Psoas muscle (tissue), 8 donors: Measurements from ENCODE around the gene SUOX. TPM values are rescaled to one million over a fixed set of nuclear protein-coding genes. Genes with fewer than 3 reads are reported as not detected.

Experiments
- ATAC-seq, 4 donors: fragments of 200-7000 bp; cut with Tn5 transposase; one replicate each; pipeline ENCODE4 v1.9.1; 2020; ENCODE audit warnings: moderate library complexity in 3 of 4, mild to moderate bottlenecking in 2 of 4
- DNase-seq, 2 donors: peaks; one replicate each; pipeline ENCODE4 v3.0.0-alpha.2; 2020
- H3K27ac ChIP-seq: fragments of 200-600 bp; one replicate; pipeline ENCODE4 v1.8.0; 2022
- H3K27me3 ChIP-seq, 3 donors: fragments of 200-600 bp in 1 of 3; one replicate each; pipeline versions ENCODE4 v1.6.1 to v1.8.0; 2013 to 2022; ENCODE audit warnings: low read length in 2 of 3, mild to moderate bottlenecking in 2 of 3, moderate library complexity in 1 of 3; ENCODE audit not compliant: insufficient read depth in 3 of 3
- H3K36me3 ChIP-seq, 2 donors: fragments of 200-600 bp in 1 of 2; one replicate each; pipeline versions ENCODE4 v1.6.1 to v1.8.0; 2013 to 2022; ENCODE audit warnings: low read depth in 1 of 2, mild to moderate bottlenecking in 1 of 2, moderate library complexity in 1 of 2; ENCODE audit not compliant: insufficient read depth in 1 of 2
- H3K4me1 ChIP-seq: fragments of 200-600 bp; one replicate; pipeline ENCODE4 v1.8.0; 2022
- H3K4me3 ChIP-seq: fragments of 200-600 bp; one replicate; pipeline ENCODE4 v1.8.0; 2022; ENCODE audit warnings: mild to moderate bottlenecking
- H3K9me3 ChIP-seq: fragments of 200-600 bp; one replicate; pipeline ENCODE4 v1.8.0; 2022
- WGBS, 3 donors: extraction: QIAGEN DNeasy Blood & Tissue Kit; methylation state at CpG; one replicate each; pipeline versions ENCODE4 v1.1.6 to v1.1.7; 2013; 5-methylcytosine and 5-hydroxymethylcytosine counted together
- intact Hi-C, 2 donors: fragments of 100-400 bp; cut with DNase I; formaldehyde crosslinking; loops; one replicate each; pipeline versions ENCODE4 v1.11.0 to v1.14.2; 2022
- long read RNA-seq, 2 donors: library from polyadenylated mRNA; unstranded; transcript quantifications; one replicate each; pipeline ENCODE4 v2.0.0, GENCODE V29; 2021
- polyA plus RNA-seq, 3 donors: library from polyadenylated mRNA; stranded (reverse); fragments of 200-250 nt; gene quantifications; one replicate each; pipeline ENCODE4 v1.2.3, GENCODE V29; 2013
- total RNA-seq, 4 donors: library from RNA; stranded (reverse); fragmentation: NEBNext Ultra II Directional in 2 of 4; extraction: Animal tissue kit (Norgen Biotek cat#: 25700) in 2 of 4; gene quantifications; one replicate each; pipeline versions ENCODE4 v1.2.1 to v1.2.4, GENCODE V29; 2021 to 2023
- TF ChIP-seq, protein P1 (sequence below): fragments of 200-600 bp; IDR thresholded peaks from one replicate; pipeline ENCODE4 v1.8.0; 2022; ENCODE audit warnings: antibody characterized with exemption
- donor health status: healthy with polysubstance abuse.
- donor health status: DM: no; HTN: no; CAD: no; lungs with moderate emphysema.
- donor health status: Bipolar disorder and iron deficiency.
- donor health status: healthy.
- donor health status: DM: yes; HTN: yes; CAD: no.
- donor health status: DM: no; HTN: no; CAD: no.
- donor health status: DM: no; HTN: no; CAD: no.
- donor health status: DM: yes; HTN: yes; CAD: no.

SUOX gene
- 10 to 100 TPM; 12.1 to 24.6 (median 15.6) TPM for total RNA-seq
- 10 to 100 TPM; 13.8 to 25.5 (median 15.5) TPM for polyA plus RNA-seq
- long read RNA-seq, donor 1, transcript SUOX-201 (5 exons, 2,364 nt) = major isoform, 6 of 15 reads
- long read RNA-seq, donor 1, partial matches to known transcripts = 1 of 15 reads
- long read RNA-seq, donor 1, other reads (novel, unspliced or antisense) = 3 of 15 reads
- long read RNA-seq, donor 2, transcript SUOX-201 (5 exons, 2,364 nt) = major isoform, 14 of 26 reads
- long read RNA-seq, donor 2, partial matches to known transcripts = 0 of 26 reads
- long read RNA-seq, donor 2, other reads (novel, unspliced or antisense) = 6 of 26 reads

- Histone ChIP-seq H3K4me3 (peak within 1 kb of the TSS; percentile 68), H3K4me1 (peaks cover 17% of the 10 kb centered on the region), H3K27me3 (no peaks in the 10 kb centered on the region), H3K9me3 (no peaks in the 10 kb centered on the region), H3K27ac (peak within 1 kb of the TSS; percentile 84), H3K36me3 (peaks cover 7 to 38% of the 10 kb centered on the region in 2 donors)
- ATAC-seq = peak; percentile 98 to 99 (median 98)
- WGBS, 3 donors = 0 to 1% (median 1%) methylated on average over 27 of the region's 27 CpGs
- intact Hi-C loops = loop anchor here (2.0 to 10.0 kb wide), 3 partner anchors 40 to 108 kb away; partner anchors contain the start of genes PA2G4 (in 1 of the 2) and RPS26 (in 1 of the 2)
- TF ChIP-seq, protein P1, sequence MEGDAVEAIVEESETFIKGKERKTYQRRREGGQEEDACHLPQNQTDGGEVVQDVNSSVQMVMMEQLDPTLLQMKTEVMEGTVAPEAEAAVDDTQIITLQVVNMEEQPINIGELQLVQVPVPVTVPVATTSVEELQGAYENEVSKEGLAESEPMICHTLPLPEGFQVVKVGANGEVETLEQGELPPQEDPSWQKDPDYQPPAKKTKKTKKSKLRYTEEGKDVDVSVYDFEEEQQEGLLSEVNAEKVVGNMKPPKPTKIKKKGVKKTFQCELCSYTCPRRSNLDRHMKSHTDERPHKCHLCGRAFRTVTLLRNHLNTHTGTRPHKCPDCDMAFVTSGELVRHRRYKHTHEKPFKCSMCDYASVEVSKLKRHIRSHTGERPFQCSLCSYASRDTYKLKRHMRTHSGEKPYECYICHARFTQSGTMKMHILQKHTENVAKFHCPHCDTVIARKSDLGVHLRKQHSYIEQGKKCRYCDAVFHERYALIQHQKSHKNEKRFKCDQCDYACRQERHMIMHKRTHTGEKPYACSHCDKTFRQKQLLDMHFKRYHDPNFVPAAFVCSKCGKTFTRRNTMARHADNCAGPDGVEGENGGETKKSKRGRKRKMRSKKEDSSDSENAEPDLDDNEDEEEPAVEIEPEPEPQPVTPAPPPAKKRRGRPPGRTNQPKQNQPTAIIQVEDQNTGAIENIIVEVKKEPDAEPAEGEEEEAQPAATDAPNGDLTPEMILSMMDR = no peak
- peak; percentile 96 to 98 for DNase-seq
Measured at GRCh38 chr12:55996715-55997534, at the start of gene SUOX. SUOX (plus strand) TSS chr12:55997276; CDS start chr12:56002222, 4,946 bp downstream.

- TF ChIP-seq, protein P1 = no peak
- ATAC-seq = no peak
- no peak for DNase-seq
- Histone ChIP-seq H3K27ac (no peak overlapping the region), H3K4me3 (no peak overlapping the region), H3K27me3 (no peaks in the 10 kb centered on the region), H3K4me1 (no peaks in the 10 kb centered on the region), H3K9me3 (no peaks in the 10 kb centered on the region), H3K36me3 (no peaks in the 10 kb centered on the region)
- intact Hi-C loops = no loop called here
- 70 to 75% (median 73%) methylated on average over 4 of the region's 4 CpGs for WGBS, 3 donors
Measured at GRCh38 chr12:55955344-55955743, 41.7 kb upstream of the SUOX start.

DNA sequence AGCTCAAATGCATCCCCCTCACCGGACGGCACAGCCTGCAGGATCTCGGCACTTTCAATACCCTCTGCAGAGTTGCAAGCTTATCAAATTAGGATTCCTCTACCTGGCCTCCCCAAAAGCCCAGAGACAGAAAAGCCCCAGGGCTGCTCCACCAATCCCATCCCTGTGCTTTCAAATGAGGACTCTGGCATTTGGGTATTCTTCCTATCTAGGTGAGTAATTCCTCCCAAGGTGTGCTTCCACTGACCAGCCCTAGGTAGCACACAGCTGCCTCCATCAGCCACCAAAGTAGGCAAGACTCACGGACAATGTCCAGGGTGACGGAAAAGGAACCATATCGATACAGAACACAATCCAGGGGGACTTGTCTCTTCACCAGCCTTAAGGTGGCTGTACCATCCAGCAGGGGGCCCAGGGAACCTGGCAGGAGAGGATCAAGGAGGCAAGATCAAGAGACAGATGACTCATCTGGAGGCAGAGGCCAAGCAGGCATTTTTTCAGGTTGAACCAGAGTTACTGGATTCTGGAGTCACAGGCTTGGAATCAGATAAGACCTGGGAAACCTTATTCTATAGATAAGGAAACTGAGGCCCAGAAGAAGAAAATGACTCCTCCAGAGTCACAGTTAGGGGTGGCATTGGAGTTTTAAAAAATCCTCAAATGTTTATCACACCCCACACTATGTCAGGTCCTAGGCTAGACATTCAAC lies 41.1 kb upstream of the SUOX start:
- H3K4me1 ChIP-seq = no peaks in the 10 kb centered on the region
- H3K36me3 ChIP-seq = no peaks in the 10 kb centered on the region
- TF ChIP-seq, protein P1 = peak; percentile 9
- no peaks in the 10 kb centered on the region for H3K9me3 ChIP-seq
- 72 to 81% (median 78%) methylated on average over 6 of the region's 6 CpGs for WGBS, 3 donors
- DNase-seq (no peak), ATAC-seq (peak in 1 of 4 donors; percentile 30)
- no peaks in the 10 kb centered on the region for H3K27me3 ChIP-seq
- intact Hi-C loops = no loop called here
- no peak overlapping the region for H3K27ac ChIP-seq
- no peak overlapping the region for H3K4me3 ChIP-seq

- no peak for DNase-seq
- no peaks in the 10 kb centered on the region for H3K36me3 ChIP-seq
- no peaks in the 10 kb centered on the region for H3K9me3 ChIP-seq
- WGBS, 3 donors = 85 to 90% (median 86%) methylated on average over 5 of the region's 5 CpGs
- intact Hi-C loops = no loop called here
- no peak overlapping the region for H3K4me3 ChIP-seq
- H3K4me1 ChIP-seq = no peaks in the 10 kb centered on the region
- TF ChIP-seq, protein P1 = no peak
- H3K27me3 ChIP-seq = no peaks in the 10 kb centered on the region
- H3K27ac ChIP-seq = no peak overlapping the region
- no peak for ATAC-seq
Measured at GRCh38 chr12:55957106-55957859, 39.8 kb upstream of the SUOX start.
